ENCODE measurements around the gene AKAP11.

The AKAP11 gene

DNA sequence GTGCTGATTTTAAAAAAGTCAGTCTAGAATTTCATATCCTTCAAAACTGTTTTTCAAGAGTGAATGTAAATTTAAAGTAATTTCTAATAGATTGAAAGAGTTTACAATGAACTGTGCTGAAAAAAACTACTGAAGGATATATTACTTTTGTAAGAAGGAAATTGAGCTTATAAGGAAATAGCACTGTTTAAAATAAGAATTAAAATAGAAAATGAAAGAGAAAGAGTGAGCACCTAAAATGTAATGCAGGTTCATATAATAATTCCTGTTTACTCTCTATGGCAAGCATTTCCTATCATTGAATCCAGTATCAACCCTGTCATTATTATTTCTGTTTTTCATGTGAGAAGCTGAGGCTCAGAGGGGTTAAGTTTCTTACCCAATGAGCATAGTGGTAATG, 57.3 kb downstream of the AKAP11 start:
- in situ Hi-C loops (cut with HindIII; ENCODE audit: low sequenced_read_pairs) = no loop called here

DNA sequence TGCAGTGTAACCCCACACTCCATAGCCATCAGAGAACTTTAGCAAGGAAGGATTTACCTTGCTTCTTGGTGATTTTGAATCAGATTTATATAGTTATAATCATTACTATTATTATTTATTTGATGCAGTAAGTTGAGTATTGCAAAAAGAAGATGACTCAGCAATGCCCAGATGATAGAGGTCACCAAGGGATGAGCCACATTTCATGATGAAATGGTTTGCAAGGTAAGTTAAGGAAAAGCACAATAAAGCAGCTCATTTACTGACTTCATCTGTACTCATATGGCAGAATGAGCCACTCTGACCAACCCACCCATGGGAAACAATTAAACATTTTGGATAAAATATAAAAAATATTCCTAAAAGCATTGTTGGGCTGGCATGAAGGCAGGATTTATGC, 59.1 kb downstream of the AKAP11 start:
- in situ Hi-C loops (cut with HindIII; ENCODE audit: low sequenced_read_pairs) = no loop called here

DNA sequence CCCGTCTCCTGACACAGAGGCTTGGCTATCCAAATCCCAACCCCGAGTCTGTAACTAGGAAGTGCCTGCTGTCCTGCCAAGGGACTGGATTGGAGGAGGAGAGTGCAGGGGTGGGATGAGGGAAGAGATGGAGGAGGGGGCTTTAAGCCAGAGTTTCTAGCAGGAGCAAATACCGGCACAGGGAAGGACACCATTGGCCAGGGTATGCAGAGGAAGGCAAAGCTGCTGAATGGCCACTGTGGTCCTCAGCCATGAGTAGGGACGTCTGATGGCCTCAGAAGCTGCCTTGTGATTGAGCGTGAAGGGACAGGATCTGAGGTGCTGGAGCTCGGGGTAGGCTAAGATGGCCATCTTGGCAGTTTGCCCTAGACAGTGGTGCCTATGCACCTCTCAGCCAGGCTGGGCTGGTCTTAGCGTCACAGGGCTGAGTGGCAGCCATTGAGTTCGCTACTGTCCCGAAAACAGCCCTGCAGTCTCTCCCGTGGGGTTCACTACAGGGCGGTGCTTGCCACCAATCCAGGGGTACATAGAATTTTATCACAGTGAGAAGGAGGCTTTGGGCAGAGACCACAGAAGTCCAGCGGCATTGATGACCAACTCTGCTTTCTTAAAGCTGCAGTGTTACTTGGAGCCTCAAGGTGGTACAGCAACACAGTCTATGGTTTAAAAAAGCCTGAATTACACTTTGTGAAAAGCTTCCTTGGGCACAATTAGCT, 61.8 kb downstream of the AKAP11 start:
- in situ Hi-C loops (cut with HindIII; ENCODE audit: low sequenced_read_pairs) = no loop called here

DNA sequence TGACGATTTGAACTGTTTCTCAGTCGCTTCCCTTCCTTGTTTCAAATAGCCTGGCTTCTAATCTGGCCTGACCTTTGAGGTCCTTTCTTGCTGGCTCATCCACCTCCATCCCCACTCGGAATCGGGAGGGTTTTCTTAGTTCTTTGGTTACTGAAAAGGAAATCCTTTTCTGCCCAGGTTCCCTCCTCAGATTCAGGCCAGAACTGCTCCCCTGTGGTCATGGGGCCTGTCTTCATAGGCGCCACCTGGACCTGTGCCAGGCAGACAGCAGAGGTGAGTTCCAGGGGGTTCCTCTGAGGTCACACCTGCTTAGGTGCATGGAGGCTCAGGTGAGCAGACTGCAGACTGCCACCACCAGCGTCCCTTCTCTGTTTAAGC, 62.4 kb downstream of the AKAP11 start:
- in situ Hi-C loops (cut with HindIII; ENCODE audit: low sequenced_read_pairs) = no loop called here

DNA sequence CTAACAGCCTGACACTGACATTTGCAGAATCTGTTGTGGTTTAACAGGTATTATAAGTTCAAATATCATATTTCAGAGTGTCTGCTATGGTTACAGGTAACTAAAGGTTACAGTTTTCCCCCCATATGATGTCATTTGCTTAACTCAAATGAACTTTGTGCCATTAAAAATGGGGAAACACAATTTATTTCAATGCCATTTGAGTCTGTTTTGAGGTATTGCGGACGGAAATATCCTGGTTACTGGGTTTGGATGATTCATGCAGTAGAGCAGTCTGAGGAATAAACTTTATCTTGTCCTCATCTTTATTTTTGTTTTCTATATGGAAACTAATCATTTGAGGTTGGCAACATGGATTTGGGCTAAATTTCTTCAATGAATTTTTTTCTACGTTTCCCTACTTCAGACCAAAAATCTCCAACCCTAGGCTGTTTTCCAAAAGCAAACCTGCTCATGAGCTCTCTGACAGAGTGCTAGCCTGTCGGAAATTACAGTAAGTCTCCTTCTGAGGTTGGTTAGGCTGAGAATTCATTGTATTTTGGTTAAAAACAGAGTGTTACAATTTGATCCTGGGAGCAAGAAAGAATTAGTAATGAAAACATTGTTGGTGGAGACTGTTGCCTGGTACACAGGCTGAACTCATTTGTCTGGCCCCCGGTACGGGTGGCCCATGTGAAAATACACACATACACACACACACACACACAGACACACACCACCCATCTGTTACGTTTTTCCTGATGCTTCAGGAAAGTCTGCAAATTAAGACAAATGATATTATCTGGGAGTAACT, 66.1 kb downstream of the AKAP11 start:
- in situ Hi-C loops (cut with HindIII; ENCODE audit: low sequenced_read_pairs) = no loop called here

DNA sequence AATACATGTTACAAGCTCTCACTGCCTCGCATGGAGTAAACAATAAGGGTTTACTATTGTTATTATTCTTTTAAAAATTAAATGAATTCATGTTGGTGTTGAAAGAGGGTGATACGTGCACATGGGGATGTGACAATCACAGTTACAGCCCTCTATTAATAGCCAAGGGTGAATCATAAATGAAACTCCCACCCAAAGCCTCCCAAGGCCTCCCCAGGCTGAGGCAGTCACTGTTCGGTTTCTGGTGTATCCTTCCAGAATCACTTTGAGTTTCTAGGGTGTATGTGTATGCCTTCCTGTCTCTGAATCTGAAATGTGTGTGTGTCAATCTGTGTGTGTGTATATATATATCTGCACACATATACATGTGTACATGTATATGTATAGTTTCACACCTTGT, 73.4 kb downstream of the AKAP11 start:
- in situ Hi-C loops (cut with HindIII; ENCODE audit: low sequenced_read_pairs) = no loop called here

DNA sequence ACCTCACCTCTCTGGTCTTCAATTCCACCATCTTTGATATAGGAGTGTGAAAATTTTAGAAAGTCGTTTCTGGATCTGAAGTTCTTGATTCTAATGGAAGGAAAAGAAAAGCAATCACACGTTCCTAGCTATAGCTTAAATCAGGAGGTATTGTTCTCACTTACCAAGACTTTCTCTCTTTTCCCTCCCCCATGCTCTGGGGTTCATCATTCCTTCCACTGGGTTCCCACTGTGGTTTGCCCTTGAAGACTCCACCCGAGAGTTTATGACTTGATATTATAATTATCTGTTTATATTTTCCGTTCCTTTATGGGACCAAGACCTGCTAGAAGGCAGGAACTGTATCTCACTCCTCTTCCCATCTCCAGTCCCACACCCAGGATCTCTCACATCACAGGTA, 76.6 kb downstream of the AKAP11 start:
- in situ Hi-C loops (cut with HindIII; ENCODE audit: low sequenced_read_pairs) = no loop called here

DNA sequence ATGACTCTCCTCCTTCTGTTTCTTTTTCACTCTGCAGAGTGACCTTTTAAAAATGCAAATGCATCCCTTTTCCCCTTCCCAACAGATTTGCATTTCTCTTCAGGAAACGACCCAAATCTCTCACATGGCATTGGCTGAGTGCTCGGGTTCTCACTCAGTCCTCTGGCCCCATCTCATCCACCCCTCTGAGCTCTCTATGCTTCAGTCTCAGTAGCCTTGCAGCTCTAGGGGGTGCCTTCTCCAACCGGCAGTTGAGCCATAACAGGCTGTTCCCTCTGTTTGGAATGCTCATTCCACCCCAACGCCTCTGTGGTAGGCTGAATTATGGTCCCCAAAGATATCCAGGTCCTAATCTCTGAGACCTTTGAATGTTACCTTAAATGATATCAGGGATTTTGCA, 78.2 kb downstream of the AKAP11 start:
- in situ Hi-C loops (cut with HindIII; ENCODE audit: low sequenced_read_pairs) = no loop called here

DNA sequence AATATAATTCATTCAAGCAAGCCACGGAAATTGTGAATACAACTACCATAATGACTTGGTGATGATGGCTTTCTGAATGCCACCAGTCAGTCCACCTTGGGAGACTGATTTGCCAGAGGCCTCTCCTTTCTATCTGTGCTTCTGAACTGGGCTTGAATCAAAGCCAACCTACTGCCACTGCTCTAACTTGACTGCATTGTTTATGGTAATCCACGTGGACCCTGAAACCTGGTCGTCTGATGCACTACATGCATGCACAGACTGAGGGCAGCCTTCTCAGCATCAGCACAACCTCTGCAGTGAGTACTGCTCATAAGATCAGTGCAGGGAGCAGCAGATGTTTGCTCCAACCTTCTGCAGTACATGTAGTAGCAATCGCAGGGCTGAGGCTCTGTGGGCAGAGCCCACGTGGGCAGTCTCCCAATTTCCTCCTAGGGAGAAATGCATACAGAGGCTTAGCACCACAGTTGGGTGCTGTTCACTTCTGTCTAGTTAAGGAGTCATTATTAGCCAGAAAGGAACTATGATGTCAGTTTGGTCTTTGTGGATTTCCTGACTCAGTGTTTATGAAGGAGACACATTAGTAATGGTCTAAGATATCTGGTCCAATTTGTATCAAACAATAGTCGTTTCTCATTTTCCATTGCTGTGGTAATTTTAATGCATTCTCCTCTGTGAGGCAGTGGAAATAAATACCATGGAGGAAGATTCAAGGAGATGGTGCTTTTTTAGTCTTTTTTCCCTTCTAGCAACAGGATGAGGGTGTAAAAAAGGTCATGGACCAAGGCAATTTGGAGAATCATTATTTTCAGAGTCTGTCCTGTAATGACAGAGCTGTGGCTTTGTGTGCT, 82.5 kb downstream of the AKAP11 start:
- in situ Hi-C loops (cut with HindIII; ENCODE audit: low sequenced_read_pairs) = no loop called here

DNA sequence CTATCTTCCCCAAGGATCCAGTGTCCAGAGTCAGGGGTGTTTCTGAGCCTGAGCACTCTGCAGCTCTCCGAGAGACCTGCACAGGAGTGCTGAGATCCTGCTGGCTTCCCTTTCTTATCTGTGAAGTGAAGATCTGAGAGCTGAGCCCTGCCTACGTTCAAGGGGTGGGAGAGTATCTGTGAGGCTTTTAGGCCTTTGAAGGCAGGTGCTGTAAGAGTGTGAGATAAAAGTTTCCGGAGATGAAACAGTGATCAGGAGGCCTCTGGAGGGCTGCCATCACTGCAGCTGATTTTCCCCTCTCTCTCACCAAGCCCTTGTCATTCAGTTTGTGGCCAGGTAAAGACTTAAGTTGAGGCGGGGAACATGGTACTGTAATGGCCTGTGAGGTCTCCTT, 83.1 kb downstream of the AKAP11 start:
- in situ Hi-C loops (cut with HindIII; ENCODE audit: low sequenced_read_pairs) = no loop called here

DNA sequence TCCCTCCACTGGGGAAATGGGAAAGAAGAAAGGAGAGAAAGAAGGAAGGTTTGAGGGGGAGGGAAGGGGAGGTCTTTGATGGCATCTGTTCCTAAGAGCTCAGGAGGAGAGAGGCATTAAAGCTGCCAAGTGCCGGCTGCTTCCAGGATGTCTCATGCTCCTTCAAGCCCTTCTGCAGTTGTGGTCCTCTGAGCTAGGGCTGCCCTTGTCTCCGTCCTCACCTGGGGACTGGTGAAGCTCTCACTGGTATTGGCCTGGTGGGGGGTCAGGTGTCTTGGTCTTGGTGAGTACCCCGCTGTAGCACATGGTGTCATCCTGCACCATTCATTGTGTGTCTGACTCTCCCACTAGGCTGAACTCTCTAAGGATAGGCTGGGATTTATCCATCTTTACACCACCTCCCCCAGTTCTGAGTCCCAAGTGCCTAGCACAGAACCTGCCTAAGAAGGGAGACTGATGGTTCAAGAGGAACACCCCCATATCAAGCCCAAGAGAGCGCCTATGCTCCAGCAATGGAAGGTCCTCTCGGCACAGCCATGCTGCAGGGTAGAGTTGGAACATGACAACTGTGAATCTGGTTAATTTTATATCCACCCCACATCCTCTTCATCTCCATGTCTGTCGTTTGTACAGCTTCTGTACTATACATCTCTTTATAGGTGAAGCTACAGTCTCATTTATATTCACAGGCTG, 83.7 kb downstream of the AKAP11 start:
- in situ Hi-C loops (cut with HindIII; ENCODE audit: low sequenced_read_pairs) = no loop called here

DNA sequence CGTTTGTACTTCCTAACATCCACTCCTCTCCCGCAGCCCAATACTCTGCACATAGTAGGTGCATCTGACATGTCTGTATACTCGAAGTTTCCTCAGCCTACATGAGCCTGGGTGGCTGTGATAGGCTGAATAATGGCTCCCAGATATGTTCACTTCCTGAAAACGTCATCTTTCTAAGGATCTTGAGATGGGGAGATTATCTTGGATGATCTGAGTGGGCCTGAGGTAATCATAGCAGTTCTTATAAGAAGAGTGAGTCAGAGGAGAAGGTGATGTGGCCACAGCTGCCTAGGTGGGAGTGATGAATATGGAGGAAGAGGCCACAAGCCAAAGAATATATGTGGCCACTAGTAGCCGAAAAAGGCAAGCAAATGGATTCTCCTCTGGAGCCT, 84.2 kb downstream of the AKAP11 start:
- in situ Hi-C loops (cut with HindIII; ENCODE audit: low sequenced_read_pairs) = no loop called here

DNA sequence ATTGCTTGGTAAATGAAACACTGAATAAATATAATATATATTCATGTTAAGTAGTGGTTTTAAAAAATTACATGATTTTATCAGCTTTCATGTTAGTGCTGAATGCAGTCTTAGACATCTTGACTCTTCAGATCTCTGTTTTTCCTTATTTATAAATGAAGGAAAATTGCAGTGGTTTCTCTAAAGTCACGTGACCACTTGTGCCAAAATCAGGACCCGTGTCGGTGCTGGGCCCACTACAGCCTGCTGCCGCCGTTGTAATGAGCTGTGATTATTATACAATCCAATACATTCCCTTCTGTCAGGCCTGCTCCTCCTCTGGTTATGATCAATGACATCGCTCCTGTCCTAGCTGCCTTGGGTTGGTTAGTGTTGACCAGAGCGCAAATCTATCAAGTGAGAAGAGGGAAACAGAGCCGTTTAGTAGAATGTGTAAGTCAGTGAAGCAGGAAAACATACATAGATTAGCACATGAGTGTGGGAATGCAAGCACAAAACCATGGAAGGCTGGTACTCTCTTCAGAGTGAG, 88.2 kb downstream of the AKAP11 start:
- in situ Hi-C loops (cut with HindIII; ENCODE audit: low sequenced_read_pairs) = no loop called here

DNA sequence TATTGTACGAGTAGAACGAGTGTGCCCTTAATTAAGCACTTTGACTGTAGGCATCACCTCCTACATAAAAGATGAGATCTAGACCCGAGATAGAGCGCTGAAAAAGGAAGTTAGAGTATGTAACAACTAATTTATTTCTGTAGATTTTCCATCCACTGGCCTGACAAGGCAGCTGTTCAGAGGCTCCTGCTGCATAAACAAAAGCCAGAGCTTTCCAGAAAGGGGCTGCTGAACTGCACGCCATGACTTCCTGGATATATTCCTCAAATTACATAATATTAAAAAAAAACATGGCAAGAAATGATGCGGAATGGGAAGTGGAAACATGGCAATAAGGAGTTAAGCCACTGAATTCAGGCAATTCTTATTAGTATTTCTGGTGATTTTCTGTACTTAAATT, 89.7 kb downstream of the AKAP11 start:
- in situ Hi-C loops (cut with HindIII; ENCODE audit: low sequenced_read_pairs) = no loop called here

DNA sequence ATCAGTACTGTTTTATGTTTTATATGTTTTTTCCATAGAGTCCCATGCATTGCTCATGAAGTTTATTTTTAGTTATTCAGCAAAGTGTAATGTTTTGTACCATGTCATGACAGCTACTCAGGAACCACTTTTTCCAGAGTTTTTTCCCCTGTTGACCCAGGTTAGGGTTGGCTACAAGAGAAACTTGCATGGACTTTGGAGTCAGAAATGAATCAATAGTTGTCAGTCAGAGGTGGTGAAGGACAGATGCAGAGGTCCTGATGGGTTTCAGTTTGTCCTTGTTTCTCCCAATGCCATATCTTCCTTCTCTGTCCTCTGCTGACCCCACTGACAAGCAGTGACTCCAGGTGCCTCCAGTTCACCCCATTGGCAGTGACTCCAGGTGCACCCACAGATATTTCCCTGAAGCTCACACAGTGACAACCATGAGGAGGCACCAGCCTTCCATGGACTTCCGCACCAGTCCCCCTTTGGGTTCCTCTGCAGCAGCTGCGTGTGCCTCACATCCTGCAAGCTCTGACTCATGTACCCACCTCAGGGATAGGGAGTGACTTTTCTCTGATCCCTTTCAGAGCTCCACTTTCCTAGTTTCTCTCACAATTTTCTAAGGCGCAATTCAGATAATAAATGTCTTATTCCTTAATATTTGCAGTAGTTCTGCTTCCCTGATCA, 92.1 kb downstream of the AKAP11 start:
- in situ Hi-C loops (cut with HindIII; ENCODE audit: low sequenced_read_pairs) = no loop called here

DNA sequence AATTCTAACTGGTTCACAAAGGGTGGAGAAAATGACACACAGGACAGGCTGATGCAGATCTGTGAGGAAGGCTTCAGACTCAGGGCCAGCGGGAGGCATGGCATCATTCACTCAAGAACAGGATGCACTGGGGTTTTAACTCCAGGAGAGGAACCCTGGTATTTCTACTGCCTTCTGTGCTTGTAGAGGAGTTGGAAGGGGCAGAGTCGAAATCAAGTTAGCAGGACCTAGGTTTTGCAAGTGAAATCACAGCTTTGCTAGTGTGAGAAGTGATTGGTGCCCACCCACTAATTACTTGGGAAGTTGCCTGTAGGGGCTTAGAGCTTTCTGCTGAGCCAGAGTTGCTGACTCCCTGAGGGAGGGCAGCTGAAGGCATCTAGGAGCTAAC, 92.7 kb downstream of the AKAP11 start:
- in situ Hi-C loops (cut with HindIII; ENCODE audit: low sequenced_read_pairs) = no loop called here

DNA sequence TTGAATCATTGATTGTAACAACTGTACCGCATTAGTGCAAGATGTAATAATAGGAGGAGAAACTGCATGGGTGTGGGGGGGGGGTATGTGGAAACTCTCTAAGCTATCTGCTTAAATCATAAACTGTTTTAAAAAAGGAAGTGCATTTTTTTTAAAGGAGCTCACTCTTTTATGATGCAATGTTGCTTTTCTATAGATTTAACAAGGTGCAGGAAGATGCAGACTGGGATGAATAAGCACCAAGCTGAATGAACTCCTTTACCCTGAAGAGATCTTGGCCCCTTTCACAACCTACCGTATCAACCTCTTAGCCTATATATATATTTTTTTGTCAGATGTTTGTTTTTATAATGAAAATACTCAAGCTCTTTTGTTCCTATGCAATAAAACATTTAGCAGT, 95.9 kb downstream of the AKAP11 start:
- in situ Hi-C loops (cut with HindIII; ENCODE audit: low sequenced_read_pairs) = no loop called here

DNA sequence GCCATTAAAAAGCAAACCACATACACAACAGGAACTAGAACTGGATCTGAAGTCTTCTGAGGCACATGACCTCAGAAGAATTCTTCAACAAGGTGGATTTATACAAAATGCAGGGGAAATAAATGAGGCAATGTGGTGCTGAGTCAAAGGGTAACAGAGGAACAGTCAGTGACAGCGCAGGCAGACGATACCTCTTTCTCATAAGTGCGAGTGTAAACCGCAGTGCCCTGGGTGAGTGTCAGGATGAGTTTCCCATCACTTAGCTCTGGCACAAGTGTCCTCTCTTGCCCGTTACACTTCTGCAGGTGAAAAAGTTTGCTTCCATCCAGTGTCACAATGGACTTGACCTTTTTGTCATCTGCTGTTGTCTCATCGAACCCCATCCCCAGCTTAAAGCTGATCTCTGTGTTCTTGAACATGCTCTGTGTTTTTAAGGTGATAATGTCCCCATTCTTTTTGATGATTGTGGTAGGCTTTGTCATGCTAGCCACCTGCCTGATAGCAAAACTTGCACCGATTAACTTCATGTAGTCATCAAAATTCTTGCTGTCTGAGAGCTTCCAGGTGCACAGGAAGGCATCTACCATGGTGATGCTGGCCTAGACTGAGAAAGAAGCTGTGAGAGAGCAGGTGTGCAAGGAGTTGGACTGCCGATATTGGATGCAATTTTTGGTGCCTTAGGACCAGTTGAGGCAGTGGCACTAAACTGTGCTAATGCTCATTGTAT, 97.3 kb downstream of the AKAP11 start:
- in situ Hi-C loops (cut with HindIII; ENCODE audit: low sequenced_read_pairs) = no loop called here

DNA sequence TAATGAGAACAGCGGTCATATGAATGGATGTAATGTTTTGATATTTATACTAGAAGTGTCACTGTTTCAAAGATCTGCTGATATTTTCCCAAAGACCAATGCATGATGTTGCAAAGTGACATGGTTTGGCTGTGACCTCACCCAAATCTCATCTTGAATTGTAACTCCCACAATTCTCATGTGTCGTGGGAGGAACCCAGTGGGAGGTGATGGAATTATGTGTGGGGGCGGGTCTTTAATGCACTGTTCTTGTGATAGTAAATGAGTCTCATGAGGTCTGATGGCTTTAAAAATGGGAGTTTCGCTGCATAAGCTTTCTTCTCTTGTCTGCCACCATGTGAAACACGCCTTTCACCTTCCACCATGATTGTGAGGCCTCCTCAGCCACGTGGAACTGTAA, 98.3 kb downstream of the AKAP11 start:
- in situ Hi-C loops (cut with HindIII; ENCODE audit: low sequenced_read_pairs) = no loop called here
